SK-N-SH (cell line): ENCODE data around the gene POU2F1. TPM values are rescaled to one million over a fixed set of nuclear protein-coding genes. Genes with fewer than 3 reads are reported as not detected.
"Not testable (repeated sequence)": the region's sequence is repeated elsewhere in the genome, so short reads cannot be mapped to it uniquely, and the experiment has no call there.

Source experiments
- CTCF ChIA-PET: fragments of 300-600, 350-600 bp; formaldehyde crosslinking; extraction: SDS; loops from one replicate; lab custom pipeline; 2021; lab: Yijun Ruan, JAX
- POLR2A ChIA-PET: fragments of 350-600 bp; sonication (Branson Sonifier 250); formaldehyde crosslinking; extraction: SDS; loops from one replicate; lab custom pipeline; 2020; ENCODE audit warnings: antibody characterized with exemption, inconsistent platforms; lab: Yijun Ruan, JAX
- DNase-seq: peaks from one replicate; pipeline ENCODE4 v3.0.0; 2012
- H2AFZ ChIP-seq: fragments of 200-600 bp; sonication (generic); 2 replicates; pipeline ENCODE4 v1.8.1; 2016; ENCODE audit warnings: antibody characterized with exemption, mild to moderate bottlenecking, low read depth
- H3F3A ChIP-seq: fragments of 200-600 bp; sonication (generic); replicated peaks from 2 replicates; pipeline ENCODE3; 2016; ENCODE audit warnings: antibody characterized with exemption, mild to moderate bottlenecking; ENCODE audit not compliant: insufficient read depth
- H3K27ac ChIP-seq, 2 experiments: fragments of 200-500 bp in 1 of 2; fragments of 200-600 bp in 1 of 2; sonication (Bioruptor generic) in 1 of 2; sonication (generic), shearing (Covaris generic) in 1 of 2; 2 replicates each; pipeline versions ENCODE4 v1.5.1 to v1.6.1; 2014 to 2016; ENCODE audit warnings: low read depth in 2 of 2, inconsistent platforms in 1 of 2, low read length in 1 of 2, mild to moderate bottlenecking in 1 of 2, mixed read lengths in 1 of 2
- H3K27me3 ChIP-seq: fragments of 200-600 bp; sonication (generic), shearing (Covaris generic); 2 replicates; pipeline ENCODE4 v1.6.1; 2016; ENCODE audit warnings: mixed run types; ENCODE audit not compliant: insufficient read depth
- H3K36me3 ChIP-seq, 2 experiments: fragments of 200-500 bp in 1 of 2; fragments of 200-600 bp in 1 of 2; sonication (Bioruptor generic) in 1 of 2; sonication (generic) in 1 of 2; replicated peaks in 1 of 2; 2 replicates each; pipeline versions ENCODE3 to v1.5.1; 2014 to 2016; ENCODE audit warnings: low read length in 1 of 2, mild to moderate bottlenecking in 1 of 2; ENCODE audit not compliant: insufficient read depth in 2 of 2, control insufficient read depth in 1 of 2
- H3K4me1 ChIP-seq, 2 experiments: fragments of 200-500 bp in 1 of 2; fragments of 200-600 bp in 1 of 2; sonication (Bioruptor generic) in 1 of 2; sonication (generic), shearing (Covaris generic) in 1 of 2; 2 replicates each; pipeline versions ENCODE4 v1.5.1 to v1.6.1; 2014 to 2016; ENCODE audit warnings: low read depth in 1 of 2, low read length in 1 of 2, mixed run types in 1 of 2; ENCODE audit not compliant: insufficient read depth in 2 of 2, control insufficient read depth in 1 of 2
- H3K4me2 ChIP-seq: fragments of 200-600 bp; sonication (generic), shearing (Covaris generic); 2 replicates; pipeline ENCODE4 v1.6.1; 2017; ENCODE audit warnings: mixed run types
- H3K4me3 ChIP-seq, 2 experiments: fragments of 200-500 bp in 1 of 2; fragments of 200-600 bp in 1 of 2; sonication (Bioruptor generic) in 1 of 2; sonication (generic), shearing (Covaris generic) in 1 of 2; 2 replicates each; pipeline versions ENCODE4 v1.5.1 to v1.8.1; 2014 to 2016; ENCODE audit warnings: low read depth in 2 of 2, inconsistent platforms in 1 of 2, low read length in 1 of 2, mild to moderate bottlenecking in 1 of 2, mixed read lengths in 1 of 2, moderate library complexity in 1 of 2
- H3K79me2 ChIP-seq: fragments of 200-600 bp; sonication (generic); 2 replicates; pipeline ENCODE4 v1.8.1; 2017; ENCODE audit warnings: mild to moderate bottlenecking; ENCODE audit not compliant: insufficient read depth
- H3K9ac ChIP-seq: fragments of 200-600 bp; sonication (generic); 2 replicates; pipeline ENCODE4 v1.6.1; 2017; ENCODE audit warnings: mixed run types
- H3K9me2 ChIP-seq: fragments of 200-600 bp; sonication (generic); 2 replicates; pipeline ENCODE4 v1.6.1; 2017; ENCODE audit warnings: mixed run types
- H3K9me3 ChIP-seq: fragments of 200-600 bp; sonication (generic); 2 replicates; pipeline ENCODE4 v1.6.1; 2017; ENCODE audit warnings: mixed run types, mild to moderate bottlenecking, moderate library complexity
- H4K20me1 ChIP-seq: fragments of 200-600 bp; sonication (generic); 2 replicates; pipeline ENCODE4 v1.6.1; 2017; ENCODE audit warnings: mild to moderate bottlenecking, mixed run types; ENCODE audit not compliant: insufficient read depth
- ELF1 ChIP-seq: IDR thresholded peaks from 2 replicates; pipeline ENCODE4 v1.4.0; 2012
- MAX ChIP-seq: IDR thresholded peaks from 2 replicates; pipeline ENCODE4 v1.4.0; 2012; ENCODE audit warnings: low read depth
- NFIC ChIP-seq: IDR thresholded peaks from 2 replicates; pipeline ENCODE4 v1.4.0; 2012; ENCODE audit warnings: borderline replicate concordance
- POLR2AphosphoS5 ChIP-seq: IDR thresholded peaks from 2 replicates; pipeline ENCODE4 v1.6.1; 2012; ENCODE audit warnings: low read depth, low read length
- RFX5 ChIP-seq: IDR thresholded peaks from 2 replicates; pipeline ENCODE4 v1.6.1; 2012; ENCODE audit warnings: mild to moderate bottlenecking, improper control_type of control experiment, low read length
- TAF1 ChIP-seq: IDR thresholded peaks from 2 replicates; pipeline ENCODE4 v1.6.1; 2012; ENCODE audit warnings: low read depth, mild to moderate bottlenecking, low read length, moderate library complexity, borderline replicate concordance
- TCF12 ChIP-seq: IDR thresholded peaks from 2 replicates; pipeline ENCODE4 v1.4.0; 2012
- YY1 ChIP-seq: IDR thresholded peaks from 2 replicates; pipeline ENCODE4 v1.4.0; 2012; ENCODE audit warnings: low read depth, mild to moderate bottlenecking
- WGBS: methylation state at CpG from one replicate; pipeline ENCODE4 v1.1.6; 2017; ENCODE audit warnings: low lambda C conversion rate; 5-methylcytosine and 5-hydroxymethylcytosine counted together
- polyA plus RNA-seq, 3 experiments: library from polyadenylated mRNA; depleted of rRNA; stranded (reverse); fragments of >200 nt; gene quantifications; 2 replicates each; pipeline ENCODE4 v1.2.3, GENCODE V29; 2012

The POU2F1 gene
- polyA plus RNA-seq, 1 of the 3 experiments (the other 2 are of a cell fraction): 1.2 TPM

- POLR2A ChIA-PET: no interaction called here
Observed at GRCh38 chr1:167202049-167202448, 18.6 kb upstream of the POU2F1 start.

GRCh38 chr1:167205306-167206050 is 15.2 kb upstream of the POU2F1 start:
- POLR2A ChIA-PET, DNase-seq: not testable (repeated sequence)

More at GRCh38 chr1:167202049-167202448, 18.6 kb upstream of the POU2F1 start:
- Histone ChIP-seq H3K79me2 (no peaks in the 10 kb centered on the region), H3K4me2 (no peak overlapping the region), H3K36me3 (no peaks in the 10 kb centered on the region), H3K9me3 (no peaks in the 10 kb centered on the region), H3K27me3 (no peaks in the 10 kb centered on the region), H3K9me2 (no peaks in the 10 kb centered on the region), H3K4me1 (peaks cover 0 to 2% of the 10 kb centered on the region in 2 experiments; a peak in 1 of 4 replicates), H3K4me3 (no peak overlapping the region), H3K9ac (no peak overlapping the region), H3K27ac (no peak overlapping the region), H4K20me1 (no peaks in the 10 kb centered on the region), H2AFZ (no peak overlapping the region), H3F3A (no peaks in the 10 kb centered on the region)
- CTCF ChIA-PET: interaction anchor here (1.4 to 1.6 kb wide), 2 partner anchors 8 to 135 kb away, joined by 3 to 5 read pairs; no protein-coding TSS in a partner anchor
- DNase-seq: no peak
- 90% methylated on average over 3 of the region's 3 CpGs for WGBS
- no peak for TF ChIP-seq MAX
- TF ChIP-seq YY1: no peak
- TF ChIP-seq TCF12: no peak
- TF ChIP-seq POLR2AphosphoS5: no peak

GRCh38 chr1:167206166-167206835 is 14.4 kb upstream of the POU2F1 start:
- TF ChIP-seq NFIC (no peak), POLR2AphosphoS5 (no peak), TCF12 (no peak), YY1 (no peak), RFX5 (no peak), ELF1 (no peak), TAF1 (no peak)
- no peaks in the 10 kb centered on the region for H3K4me1 ChIP-seq
- no peaks in the 10 kb centered on the region for H3K9me3 ChIP-seq
- H3K79me2 ChIP-seq: no peaks in the 10 kb centered on the region
- no peak overlapping the region for H3K4me3 ChIP-seq
- POLR2A ChIA-PET: no interaction called here
- no peaks in the 10 kb centered on the region for H3K36me3 ChIP-seq
- no peak for DNase-seq
- no peaks in the 10 kb centered on the region for H3K27me3 ChIP-seq
- no peak overlapping the region for H3K9ac ChIP-seq
- CTCF ChIA-PET: no interaction called here
- 52% methylated on average over 3 of the region's 3 CpGs for WGBS
- no peaks in the 10 kb centered on the region for H3F3A ChIP-seq
- H4K20me1 ChIP-seq: no peaks in the 10 kb centered on the region
- H3K9me2 ChIP-seq: no peaks in the 10 kb centered on the region
- H2AFZ ChIP-seq: no peak overlapping the region
- H3K4me2 ChIP-seq: no peak overlapping the region
- H3K27ac ChIP-seq: no peak overlapping the region

More at GRCh38 chr1:167205306-167206050, 15.2 kb upstream of the POU2F1 start:
- not testable (repeated sequence) for H4K20me1 ChIP-seq, H3F3A ChIP-seq, H3K4me3 ChIP-seq, H3K9ac ChIP-seq, H3K36me3 ChIP-seq, H3K4me2 ChIP-seq, H3K27me3 ChIP-seq, H3K79me2 ChIP-seq, H2AFZ ChIP-seq, H3K9me3 ChIP-seq, H3K27ac ChIP-seq, H3K4me1 ChIP-seq, H3K9me2 ChIP-seq
- WGBS: 46% methylated on average over 5 of the region's 6 CpGs
- CTCF ChIA-PET: interaction anchor here (1.6 kb wide), 1 partner anchor 15 kb away, joined by 4 read pairs; no protein-coding TSS in a partner anchor
